OCI-LY1 (cell line): ENCODE results near the gene AMOTL1.

Source experiments
- CTCF ChIP-seq: fragments of 200-600 bp; sonication (generic), shearing (Covaris generic); IDR thresholded peaks from 2 replicates; pipeline ENCODE4 v1.5.1; 2017; ENCODE audit warnings: mild to moderate bottlenecking, antibody characterized with exemption, low read length, moderate library complexity, mixed read lengths
- EZH2 ChIP-seq: fragments of 200-600 bp; sonication (generic), shearing (Covaris generic); IDR thresholded peaks from 2 replicates; pipeline ENCODE4 v1.8.0; 2017; ENCODE audit warnings: borderline replicate concordance, mixed run types, mild to moderate bottlenecking, antibody characterized with exemption, low read length, moderate library complexity, mixed read lengths

GRCh38 chr11:94753630-94754029 lies 14.5 kb upstream of the AMOTL1 start:
- TF ChIP-seq CTCF, result no peak
- no peak for TF ChIP-seq EZH2
